ENCODE data around the gene PGLYRP1. TPM values are rescaled to one million over a fixed set of nuclear protein-coding genes. Genes with fewer than 3 reads are reported as not detected.

The PGLYRP1 gene
- total RNA-seq, 1 donor from 2014 or later, result not detected

DNA sequence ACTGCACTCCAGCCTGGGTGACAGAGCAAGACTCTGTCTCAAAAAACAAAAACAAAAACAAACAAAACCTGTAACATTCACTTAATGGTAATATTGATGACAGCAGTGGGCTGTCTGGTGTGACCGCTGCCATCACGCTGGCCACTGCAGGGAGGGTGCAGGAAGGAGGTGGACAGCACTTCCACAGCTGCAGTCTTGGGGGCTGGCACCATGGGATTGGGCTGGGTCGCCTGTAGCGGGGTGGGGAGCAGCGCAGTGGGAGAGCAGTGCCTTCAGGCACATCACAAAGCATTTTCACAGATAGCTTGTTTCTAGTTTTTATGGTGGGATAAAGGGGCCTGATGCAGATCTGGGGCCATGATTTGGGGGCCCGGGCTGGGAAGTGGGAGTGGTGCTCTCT lies 12.7 kb upstream of the PGLYRP1 start:
- no peak overlapping the region for H2AFZ ChIP-seq (replicated peaks)
- peaks cover 11% of the 10 kb centered on the region for H3K9me3 Mint-ChIP-seq
- H3K4me1 ChIP-seq, result no peaks in the 10 kb centered on the region
- peaks cover 4% of the 10 kb centered on the region for H3K27me3 Mint-ChIP-seq (ENCODE audit: insufficient read depth, low read depth)
- TF ChIP-seq EZH2phosphoT487 (IDR thresholded peaks at IDR 0.05) (no peak), EZH2 (IDR thresholded peaks at IDR 0.05) (no peak)
- peak overlapping the region; percentile 57 for H3K4me3 Mint-ChIP-seq
- no peak overlapping the region for H3K27ac ChIP-seq
- H3K4me1 Mint-ChIP-seq, result peaks cover 10% of the 10 kb centered on the region
- no peak for DNase-seq (ENCODE audit: low spot score)
- H3K36me3 Mint-ChIP-seq, result no peaks in the 10 kb centered on the region
- no peak overlapping the region for H3K4me3 ChIP-seq
- no peak overlapping the region for H3K4me2 ChIP-seq
- H3K27ac Mint-ChIP-seq, result no peak overlapping the region
- H3F3A ChIP-seq (ENCODE audit: low read depth), result peaks cover 8% of the 10 kb centered on the region
- H4K20me1 ChIP-seq (ENCODE audit: low read depth), result no peaks in the 10 kb centered on the region
- no peak overlapping the region for H3K9ac ChIP-seq
- no peaks in the 10 kb centered on the region for H3K27me3 ChIP-seq
- no peaks in the 10 kb centered on the region for H3K79me2 ChIP-seq (ENCODE audit: low read depth)
- no peaks in the 10 kb centered on the region for H3K36me3 ChIP-seq
- H3K9me3 ChIP-seq (ENCODE audit: low read depth), result no peaks in the 10 kb centered on the region

DNA sequence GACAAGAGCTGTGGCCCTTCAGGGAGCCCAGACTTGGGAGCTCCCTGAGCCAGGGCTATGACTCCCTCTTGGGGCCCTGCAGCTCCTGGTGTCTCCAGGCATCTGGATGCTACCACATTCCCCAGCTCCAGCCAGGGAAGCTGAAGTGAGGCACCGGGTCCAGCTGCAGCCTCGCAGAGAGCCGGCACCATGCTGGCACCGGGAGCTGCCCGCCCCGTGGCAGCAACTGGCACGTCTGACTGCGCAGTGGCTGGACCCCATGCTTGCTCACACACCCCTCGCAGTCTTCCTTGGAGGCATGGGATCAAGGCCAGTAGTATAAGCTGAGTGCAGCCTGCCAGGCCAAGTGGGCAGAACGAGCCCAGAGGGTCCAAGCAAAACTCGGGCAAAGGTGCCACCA lies 10.5 kb upstream of the PGLYRP1 start:
- Histone ChIP-seq H3K27ac (no peak overlapping the region), H3K4me2 (no peak overlapping the region), H3K4me1 (no peaks in the 10 kb centered on the region), H3K9ac (no peak overlapping the region), H3K27me3 (no peaks in the 10 kb centered on the region), H3K79me2 (ENCODE audit: low read depth) (no peaks in the 10 kb centered on the region), H4K20me1 (ENCODE audit: low read depth) (no peaks in the 10 kb centered on the region), H2AFZ (replicated peaks) (no peak overlapping the region), H3K9me3 (ENCODE audit: low read depth) (no peaks in the 10 kb centered on the region), H3K4me3 (no peak overlapping the region), H3F3A (ENCODE audit: low read depth) (peaks cover 8% of the 10 kb centered on the region), H3K36me3 (no peaks in the 10 kb centered on the region)
- no peak overlapping the region for H3K27ac Mint-ChIP-seq
- peaks cover 8% of the 10 kb centered on the region for H3K9me3 Mint-ChIP-seq
- peaks cover 18% of the 10 kb centered on the region for H3K4me1 Mint-ChIP-seq
- H3K36me3 Mint-ChIP-seq, result peaks cover 1% of the 10 kb centered on the region
- DNase-seq (ENCODE audit: low spot score), result no peak
- H3K27me3 Mint-ChIP-seq (ENCODE audit: insufficient read depth, low read depth), result peaks cover 8% of the 10 kb centered on the region
- TF ChIP-seq EZH2phosphoT487 (IDR thresholded peaks at IDR 0.05) (no peak), EZH2 (IDR thresholded peaks at IDR 0.05) (no peak)
- TF ChIP-seq, protein P1, sequence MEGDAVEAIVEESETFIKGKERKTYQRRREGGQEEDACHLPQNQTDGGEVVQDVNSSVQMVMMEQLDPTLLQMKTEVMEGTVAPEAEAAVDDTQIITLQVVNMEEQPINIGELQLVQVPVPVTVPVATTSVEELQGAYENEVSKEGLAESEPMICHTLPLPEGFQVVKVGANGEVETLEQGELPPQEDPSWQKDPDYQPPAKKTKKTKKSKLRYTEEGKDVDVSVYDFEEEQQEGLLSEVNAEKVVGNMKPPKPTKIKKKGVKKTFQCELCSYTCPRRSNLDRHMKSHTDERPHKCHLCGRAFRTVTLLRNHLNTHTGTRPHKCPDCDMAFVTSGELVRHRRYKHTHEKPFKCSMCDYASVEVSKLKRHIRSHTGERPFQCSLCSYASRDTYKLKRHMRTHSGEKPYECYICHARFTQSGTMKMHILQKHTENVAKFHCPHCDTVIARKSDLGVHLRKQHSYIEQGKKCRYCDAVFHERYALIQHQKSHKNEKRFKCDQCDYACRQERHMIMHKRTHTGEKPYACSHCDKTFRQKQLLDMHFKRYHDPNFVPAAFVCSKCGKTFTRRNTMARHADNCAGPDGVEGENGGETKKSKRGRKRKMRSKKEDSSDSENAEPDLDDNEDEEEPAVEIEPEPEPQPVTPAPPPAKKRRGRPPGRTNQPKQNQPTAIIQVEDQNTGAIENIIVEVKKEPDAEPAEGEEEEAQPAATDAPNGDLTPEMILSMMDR (IDR thresholded peaks at IDR 0.05), result no peak
- no peak overlapping the region for H3K4me3 Mint-ChIP-seq

DNA sequence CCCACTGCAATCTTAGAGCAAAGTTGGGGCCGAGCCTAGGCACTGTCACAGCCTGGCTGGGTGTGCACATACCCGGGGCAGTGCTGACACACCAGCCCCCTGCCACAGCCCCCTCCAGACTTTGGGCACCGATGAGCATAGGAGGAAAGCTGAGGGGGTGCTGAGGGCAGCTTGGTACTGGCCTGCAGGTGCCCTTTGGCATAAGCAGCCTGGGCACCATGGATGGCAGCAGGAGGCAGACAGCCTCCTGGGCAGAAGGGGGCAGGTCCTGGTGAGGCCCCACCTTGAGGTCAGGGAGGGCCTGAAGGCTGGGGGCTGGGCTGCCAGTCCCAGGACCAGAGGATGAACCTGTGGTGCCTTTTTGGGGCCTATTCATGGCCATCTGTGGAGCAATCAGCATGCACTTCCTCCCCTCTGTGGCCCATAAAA lies 9.8 kb upstream of the PGLYRP1 start:
- Histone ChIP-seq H4K20me1 (ENCODE audit: low read depth) (no peaks in the 10 kb centered on the region), H3K36me3 (no peaks in the 10 kb centered on the region), H3K27ac (no peak overlapping the region), H2AFZ (replicated peaks) (no peak overlapping the region), H3K4me2 (no peak overlapping the region), H3K27me3 (no peaks in the 10 kb centered on the region), H3K9me3 (ENCODE audit: low read depth) (no peaks in the 10 kb centered on the region), H3K4me3 (no peak overlapping the region), H3K4me1 (no peaks in the 10 kb centered on the region), H3F3A (ENCODE audit: low read depth) (peaks cover 8% of the 10 kb centered on the region), H3K79me2 (ENCODE audit: low read depth) (no peaks in the 10 kb centered on the region), H3K9ac (no peak overlapping the region)
- peaks cover 8% of the 10 kb centered on the region for H3K9me3 Mint-ChIP-seq
- TF ChIP-seq EZH2 (IDR thresholded peaks at IDR 0.05) (no peak), EZH2phosphoT487 (IDR thresholded peaks at IDR 0.05) (no peak)
- TF ChIP-seq, protein P1 (IDR thresholded peaks at IDR 0.05), result no peak
- H3K36me3 Mint-ChIP-seq, result peaks cover 1% of the 10 kb centered on the region
- DNase-seq (ENCODE audit: low spot score), result no peak
- no peak overlapping the region for H3K27ac Mint-ChIP-seq
- H3K4me3 Mint-ChIP-seq, result no peak overlapping the region
- H3K4me1 Mint-ChIP-seq, result peaks cover 18% of the 10 kb centered on the region
- peaks cover 8% of the 10 kb centered on the region for H3K27me3 Mint-ChIP-seq (ENCODE audit: insufficient read depth, low read depth)

DNA sequence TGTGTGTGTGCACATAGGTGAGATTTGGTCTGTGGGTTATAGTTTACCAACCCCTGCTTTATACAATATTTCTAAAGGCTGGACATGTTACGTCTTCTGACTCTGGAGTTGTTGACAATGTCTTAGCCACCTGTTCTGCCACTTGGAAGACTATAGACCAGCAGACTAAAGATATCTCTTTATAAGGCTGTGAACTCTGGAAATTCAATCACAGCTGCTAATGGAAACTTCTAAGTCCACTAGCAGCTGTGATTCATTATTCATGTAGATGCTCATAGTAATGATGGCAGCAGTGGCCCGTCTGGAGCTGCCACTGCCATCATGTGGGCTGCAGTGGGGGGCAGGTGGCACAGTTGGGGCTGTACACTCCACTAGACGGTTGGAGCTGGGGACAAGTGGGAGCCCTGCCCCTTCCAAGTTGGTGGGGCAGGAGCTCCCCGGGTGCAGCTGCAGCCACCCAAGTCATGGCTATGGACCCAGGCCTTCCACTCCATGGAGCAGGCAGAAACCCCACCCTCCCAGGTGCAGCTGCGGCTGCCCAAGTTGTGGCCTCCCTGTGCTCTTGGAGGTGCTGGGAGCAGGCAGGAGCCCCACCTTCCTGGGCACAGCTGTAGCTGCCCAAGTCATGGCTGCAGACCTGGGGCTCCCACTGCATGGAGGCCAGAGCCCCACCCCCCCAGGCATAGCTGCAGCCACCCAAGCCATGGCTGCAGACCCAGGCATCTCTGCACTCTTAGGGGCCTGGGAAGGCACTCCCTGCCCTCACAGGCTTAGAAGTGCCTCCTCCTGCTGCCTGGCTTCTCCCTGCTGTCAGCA lies 9.1 kb upstream of the PGLYRP1 start:
- no peak overlapping the region for H3K4me3 ChIP-seq
- H3K4me2 ChIP-seq, result no peak overlapping the region
- TF ChIP-seq EZH2phosphoT487 (IDR thresholded peaks at IDR 0.05) (no peak), EZH2 (IDR thresholded peaks at IDR 0.05) (no peak)
- TF ChIP-seq, protein P1 (IDR thresholded peaks at IDR 0.05), result no peak
- no peaks in the 10 kb centered on the region for H3K27me3 ChIP-seq
- Mint-ChIP-seq H3K9me3 (peaks cover 1% of the 10 kb centered on the region), H3K4me3 (no peak overlapping the region), H3K27me3 (ENCODE audit: insufficient read depth, low read depth) (peaks cover 8% of the 10 kb centered on the region), H3K4me1 (peaks cover 18% of the 10 kb centered on the region), H3K36me3 (peaks cover 1% of the 10 kb centered on the region), H3K27ac (no peak overlapping the region)
- no peaks in the 10 kb centered on the region for H3K79me2 ChIP-seq (ENCODE audit: low read depth)
- no peaks in the 10 kb centered on the region for H3K36me3 ChIP-seq
- no peak overlapping the region for H3K27ac ChIP-seq
- no peak for DNase-seq (ENCODE audit: low spot score)
- H4K20me1 ChIP-seq (ENCODE audit: low read depth), result no peaks in the 10 kb centered on the region
- H3K9me3 ChIP-seq (ENCODE audit: low read depth), result no peaks in the 10 kb centered on the region
- H3F3A ChIP-seq (ENCODE audit: low read depth), result peaks cover 5% of the 10 kb centered on the region
- no peak overlapping the region for H2AFZ ChIP-seq (replicated peaks)
- no peaks in the 10 kb centered on the region for H3K4me1 ChIP-seq
- no peak overlapping the region for H3K9ac ChIP-seq

Data from neural progenitor cell (in vitro differentiated cells).